GM12878 (cell line): ENCODE data around the gene NOM1. TPM values are rescaled to one million over a fixed set of nuclear protein-coding genes. Genes with fewer than 3 reads are reported as not detected.

Experiments
- ATF7 ChIP-seq: fragments of 450-650 bp; IDR thresholded peaks from 2 replicates; pipeline ENCODE4 v1.6.1; 2016; ENCODE audit warnings: low read depth, mild to moderate bottlenecking
- CHD2 ChIP-seq: IDR thresholded peaks from 2 replicates; pipeline ENCODE4 v1.6.1; 2011; ENCODE audit warnings: low read depth, low read length, improper control_type of control experiment, borderline replicate concordance
- CREB1 ChIP-seq: IDR thresholded peaks from 2 replicates; pipeline ENCODE4 v1.6.1; 2012; ENCODE audit warnings: low read depth, mild to moderate bottlenecking, inconsistent platforms
- FOS ChIP-seq: IDR thresholded peaks from 3 replicates; pipeline ENCODE4 v1.6.1; 2011; ENCODE audit warnings: borderline replicate concordance; ENCODE audit not compliant: insufficient read length; ENCODE audit errors: extremely low read depth
- FOXM1 ChIP-seq: IDR thresholded peaks from 2 replicates; pipeline ENCODE4 v1.6.1; 2012; ENCODE audit warnings: low read depth, mild to moderate bottlenecking, inconsistent platforms, low read length, moderate library complexity
- HCFC1 ChIP-seq: fragments of 150-350 bp; IDR thresholded peaks from 2 replicates; pipeline ENCODE4 v1.6.1; 2014; ENCODE audit warnings: low read length
- KAT2A ChIP-seq: conservative IDR thresholded peaks from 2 replicates; pipeline ENCODE4 v1.6.1; 2011; ENCODE audit warnings: low read depth, low read length; ENCODE audit not compliant: control insufficient read depth
- MTA3 ChIP-seq: IDR thresholded peaks from 2 replicates; pipeline ENCODE4 v1.6.1; 2012; ENCODE audit warnings: low read length, inconsistent platforms, borderline replicate concordance
- NR2C1 ChIP-seq: fragments of 450-650 bp; IDR thresholded peaks from 2 replicates; pipeline ENCODE4 v1.6.1; 2017; ENCODE audit warnings: antibody characterized with exemption, mild to moderate bottlenecking, moderate library complexity
- NR2F1 ChIP-seq: fragments of 450-650 bp; conservative IDR thresholded peaks from 2 replicates; pipeline ENCODE4 v1.6.1; 2017; ENCODE audit warnings: mild to moderate bottlenecking
- POLR2AphosphoS2 ChIP-seq: IDR thresholded peaks from 2 replicates; pipeline ENCODE4 v1.6.1; 2011; ENCODE audit warnings: low read depth, mild to moderate bottlenecking, low read length, improper control_type of control experiment, moderate library complexity
- PRDM15 ChIP-seq: fragments of 450-650 bp; formaldehyde crosslinking; IDR thresholded peaks from 2 replicates; pipeline ENCODE4 v1.4.0; 2020; ENCODE audit warnings: mild to moderate bottlenecking, moderate library complexity
- RBBP5 ChIP-seq: fragments of 200-600 bp; sonication (generic); conservative IDR thresholded peaks from 2 replicates; pipeline ENCODE4 v1.6.1; 2016
- RELA ChIP-seq: fragments of 450-650 bp; IDR thresholded peaks from 2 replicates; pipeline ENCODE4 v1.8.0; 2014; ENCODE audit warnings: borderline replicate concordance; ENCODE audit not compliant: partially characterized antibody
- RELB ChIP-seq: fragments of 450-650 bp; IDR thresholded peaks from 2 replicates; pipeline ENCODE4 v1.6.1; 2017; ENCODE audit warnings: low read depth, mild to moderate bottlenecking, moderate library complexity
- SIN3A ChIP-seq: IDR thresholded peaks from 2 replicates; pipeline ENCODE4 v1.6.1; 2012; ENCODE audit warnings: low read depth, low read length, improper control_type of control experiment
- USF2 ChIP-seq: IDR thresholded peaks from 2 replicates; pipeline ENCODE4 v1.6.1; 2011; ENCODE audit warnings: low read depth, low read length, improper control_type of control experiment, borderline replicate concordance
- YY1 ChIP-seq: IDR thresholded peaks from 2 replicates; pipeline ENCODE4 v1.6.1; 2011; ENCODE audit warnings: low read depth, mild to moderate bottlenecking, low read length
- ZBTB11 ChIP-seq: fragments of 450-650 bp; formaldehyde crosslinking; IDR thresholded peaks from 2 replicates; pipeline ENCODE4 v1.5.0; 2022; ENCODE audit warnings: mild to moderate bottlenecking, missing genetic modification characterization
- ZNF274 ChIP-seq: IDR thresholded peaks from one replicate; pipeline ENCODE4 v1.8.0; 2011; ENCODE audit not compliant: insufficient read length, insufficient read depth
- ZNF622 ChIP-seq: fragments of 450-650 bp; IDR thresholded peaks from 2 replicates; pipeline ENCODE4 v1.6.1; 2017; ENCODE audit warnings: mild to moderate bottlenecking, inconsistent platforms
- ZZZ3 ChIP-seq: IDR thresholded peaks from 2 replicates; pipeline ENCODE4 v1.6.1; 2011; ENCODE audit warnings: low read depth; ENCODE audit not compliant: control insufficient read depth, insufficient read length
- polyA plus RNA-seq, 11 experiments: library from polyadenylated mRNA; depleted of rRNA in 4 of 11; unstranded in 6 of 11; stranded (reverse) in 5 of 11; fragments of >200 nt; fragmentation: Nextera tagmentation in 4 of 11; fragmentation: Illumina TruSeq in 1 of 11; extraction: Ambion mirVana in 4 of 11; extraction: Trizol in 1 of 11; gene quantifications; 1 replicate in 1 of 11; 2 replicates in 10 of 11; pipeline versions ENCODE4 v1.2.1 to v1.2.3, GENCODE V29; 2011 to 2016; ENCODE audit warnings: inconsistent platforms in 2 of 11, missing spikeins in 2 of 11, low read depth in 1 of 11
- total RNA-seq, 4 experiments: library from RNA; depleted of rRNA in 3 of 4; stranded (reverse); fragments of >200 nt in 3 of 4; fragmentation: Illumina TruSeq in 1 of 4; extraction: Trizol in 1 of 4; gene quantifications; 2 replicates each; pipeline versions ENCODE4 v1.2.1 to v1.2.3, GENCODE V29; 2013 to 2021

NOM1 gene
- total and polyA plus RNA-seq, 10 of the 15 experiments (the other 5 are each of a cell fraction or from before 2014, with no cell fraction given): 2.9 to 21.3 (median 17.8) TPM

- TF ChIP-seq ZBTB11 (CRISPR knock-in tag) (no peak), USF2 (no peak), ZNF274 (no peak), RELB (peak; percentile 90), NR2F1 (peak; percentile 93), FOS (no peak), CHD2 (peak; percentile 83; the same call in 1 of the 2 replicates), ZNF622 (no peak), ZZZ3 (peak; percentile 47), SIN3A (no peak), YY1 (peak; percentile 75; the same call in 1 of the 2 replicates), MTA3 (peak; percentile 93; the same call in 1 of the 2 replicates), PRDM15 (CRISPR knock-in tag) (no peak), HCFC1 (no peak), ATF7 (peak; percentile 65), RELA (peak; percentile 91), NR2C1 (no peak), POLR2AphosphoS2 (no peak), KAT2A (no peak), CREB1 (peak; percentile 75), FOXM1 (peak; percentile 77), RBBP5 (no peak)
Observed at GRCh38 chr7:157016352-157017041, 67.0 kb downstream of the NOM1 start (continued).
